Common myeloid progenitor, CD34-positive (primary cell): ENCODE results near the gene FRMPD1.

ENCODE experiments used
- CTCF ChIA-PET: fragments of 350-600 bp; sonication (Branson Sonifier 250); formaldehyde crosslinking; loops from one replicate; lab custom pipeline; 2021; ENCODE audit warnings: antibody characterized with exemption; lab: Charles Lee
- POLR2A ChIA-PET: fragments of 350-600 bp; sonication (Branson Sonifier 250); formaldehyde crosslinking; loops from one replicate; lab custom pipeline; 2021; ENCODE audit warnings: antibody characterized with exemption; lab: Charles Lee
- DNase-seq, 3 donors: peaks; one replicate each; pipeline versions ENCODE4 v3.0.0 to v3.0.0-alpha.2; 2013
- H3K27ac ChIP-seq, 2 experiments: 1 replicate in 1 of 2; 2 replicates in 1 of 2; pipeline ENCODE4 v1.7.0; 2013; ENCODE audit warnings: inconsistent platforms in 2 of 2, low read length in 2 of 2, mild to moderate bottlenecking in 2 of 2, low read depth in 1 of 2, moderate library complexity in 1 of 2; ENCODE audit not compliant: severe bottlenecking in 2 of 2, insufficient read depth in 1 of 2, poor library complexity in 1 of 2
- H3K27me3 ChIP-seq, 5 experiments: replicated peaks in 2 of 5; 1 replicate in 3 of 5; 2 replicates in 2 of 5; pipeline versions ENCODE4 v1.6.1 to v1.7.0; 2013; ENCODE audit warnings: low read length in 4 of 5, mild to moderate bottlenecking in 2 of 5, moderate library complexity in 2 of 5, inconsistent platforms in 1 of 5; ENCODE audit not compliant: insufficient read depth in 5 of 5, control insufficient read depth in 4 of 5
- H3K36me3 ChIP-seq, 4 experiments: 1 replicate in 2 of 4; 2 replicates in 2 of 4; pipeline versions ENCODE4 v1.6.1 to v1.7.0; 2013; ENCODE audit warnings: low read length in 3 of 4, control low read depth in 1 of 4, mild to moderate bottlenecking in 1 of 4; ENCODE audit not compliant: control insufficient read depth in 4 of 4, insufficient read depth in 4 of 4
- H3K4me1 ChIP-seq, 4 experiments: 1 replicate in 3 of 4; 2 replicates in 1 of 4; pipeline versions ENCODE4 v1.6.1 to v1.7.1; 2013; ENCODE audit warnings: low read length in 3 of 4, mild to moderate bottlenecking in 3 of 4, control low read depth in 1 of 4, inconsistent platforms in 1 of 4, moderate library complexity in 1 of 4; ENCODE audit not compliant: control insufficient read depth in 4 of 4, insufficient read depth in 4 of 4; ENCODE audit errors: control extremely low read depth in 1 of 4
- H3K4me3 ChIP-seq, 7 experiments: 1 replicate in 4 of 7; 2 replicates in 3 of 7; pipeline versions ENCODE4 v1.5.1 to v1.7.0; 2013; ENCODE audit warnings: mild to moderate bottlenecking in 7 of 7, low read length in 6 of 7, moderate library complexity in 6 of 7, inconsistent platforms in 2 of 7, low read depth in 2 of 7, control low read depth in 1 of 7; ENCODE audit not compliant: insufficient read depth in 4 of 7, control insufficient read depth in 1 of 7; ENCODE audit errors: extremely low read depth in 1 of 7
- H3K9me3 ChIP-seq, 5 experiments: 1 replicate in 4 of 5; 2 replicates in 1 of 5; pipeline versions ENCODE4 v1.6.1 to v1.7.1; 2013; ENCODE audit warnings: low read length in 4 of 5, mild to moderate bottlenecking in 2 of 5, inconsistent platforms in 1 of 5, low read depth in 1 of 5, moderate library complexity in 1 of 5; ENCODE audit not compliant: control insufficient read depth in 4 of 5, insufficient read depth in 2 of 5; ENCODE audit errors: control extremely low read depth in 1 of 5
- WGBS: methylation state at CpG from one replicate; pipeline ENCODE4 v1.1.5; 2013; ENCODE audit not compliant: insufficient coverage; 5-methylcytosine and 5-hydroxymethylcytosine counted together

Gene FRMPD1

DNA sequence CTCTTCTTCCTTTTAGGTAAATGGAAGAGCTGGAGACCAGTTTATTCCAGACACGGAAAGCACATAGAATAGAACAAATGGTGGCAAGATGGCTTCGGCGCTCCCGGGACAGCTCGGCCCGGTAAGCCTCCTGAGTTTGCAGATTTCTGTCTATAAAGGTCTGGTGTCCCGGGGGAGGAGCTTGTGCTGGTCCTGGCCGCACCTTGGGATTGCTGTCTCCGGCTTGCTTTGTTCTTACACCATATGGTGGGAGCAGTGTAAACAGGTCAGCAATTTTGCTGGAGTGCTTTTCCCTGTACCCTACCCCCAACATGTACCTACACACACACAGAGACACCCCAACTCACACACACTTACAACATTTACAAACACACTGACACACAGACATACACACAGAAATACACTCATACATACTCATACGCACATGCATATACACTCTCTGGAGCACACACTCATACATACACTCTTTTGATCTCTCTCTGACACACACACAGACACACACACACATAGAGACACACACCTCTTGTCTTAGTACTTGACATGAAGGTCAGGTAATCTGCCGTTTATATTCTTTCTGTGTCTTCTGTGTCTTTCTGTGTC lies 42.0 kb downstream of the FRMPD1 start:
- ChIA-PET CTCF (no interaction called here), POLR2A (no interaction called here)
- Histone ChIP-seq H3K4me1 (peaks cover 3 to 29% (median 16%) of the 10 kb centered on the region in 4 experiments), H3K4me3 (peak overlapping the region in 1 of 7 experiments; percentile 17), H3K27ac (no peak overlapping the region), H3K9me3 (peaks cover 0 to 5% (median 0%) of the 10 kb centered on the region in 5 experiments), H3K27me3 (no peaks in the 10 kb centered on the region), H3K36me3 (no peaks in the 10 kb centered on the region)
- DNase-seq = no peak
- 89% methylated on average over 8 of the region's 11 CpGs for WGBS

DNA sequence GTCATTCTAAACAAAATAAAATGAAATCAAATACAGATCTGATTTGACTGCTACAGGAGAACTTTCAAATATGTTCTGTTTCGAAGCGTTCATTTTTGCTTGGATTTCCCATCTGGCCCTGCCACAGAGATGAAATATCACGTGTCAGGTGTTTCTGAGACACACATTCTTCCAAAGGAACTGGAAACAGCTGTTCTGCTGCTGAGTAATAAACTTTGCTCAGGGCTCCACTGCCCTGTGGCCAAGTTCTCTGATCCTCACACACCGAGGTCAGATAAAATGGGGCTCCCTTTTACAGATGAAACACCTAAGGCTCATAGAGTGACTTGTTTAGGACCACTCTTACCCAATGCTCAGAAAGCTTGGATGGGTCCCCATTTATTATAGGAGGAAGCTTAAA lies 42.5 kb downstream of the FRMPD1 start:
- peaks cover 0 to 5% (median 0%) of the 10 kb centered on the region in 5 experiments for H3K9me3 ChIP-seq
- peak overlapping the region in 1 of 7 experiments; percentile 17 for H3K4me3 ChIP-seq
- CTCF ChIA-PET = no interaction called here
- H3K27me3 ChIP-seq = no peaks in the 10 kb centered on the region
- POLR2A ChIA-PET = no interaction called here
- WGBS = 0% methylated on average over 4 of the region's 4 CpGs
- peaks cover 3 to 29% (median 16%) of the 10 kb centered on the region in 4 experiments for H3K4me1 ChIP-seq
- no peaks in the 10 kb centered on the region for H3K36me3 ChIP-seq
- H3K27ac ChIP-seq = no peak overlapping the region
- peak; percentile 20 to 82 (median 70) for DNase-seq

- CTCF ChIA-PET = no interaction called here
- POLR2A ChIA-PET = no interaction called here
- 97% methylated on average over 5 of the region's 5 CpGs for WGBS
- Histone ChIP-seq H3K4me3 (no peak overlapping the region), H3K9me3 (peaks cover 0 to 5% (median 0%) of the 10 kb centered on the region in 5 experiments), H3K27ac (no peak overlapping the region), H3K36me3 (no peaks in the 10 kb centered on the region), H3K27me3 (no peaks in the 10 kb centered on the region), H3K4me1 (peaks cover 3 to 29% (median 16%) of the 10 kb centered on the region in 4 experiments)
- DNase-seq = no peak
These were observed 43.6 kb downstream of the FRMPD1 start for GRCh38 chr9:37694355-37694754.

- peaks cover 0 to 5% (median 0%) of the 10 kb centered on the region in 5 experiments for H3K9me3 ChIP-seq
- DNase-seq = no peak
- WGBS = no CpG with 5 or more reads among the region's 1 CpG
- H3K4me1 ChIP-seq = peaks cover 3 to 21% (median 11%) of the 10 kb centered on the region in 4 experiments
- H3K4me3 ChIP-seq = no peak overlapping the region
- ChIA-PET CTCF (no interaction called here), POLR2A (no interaction called here)
- no peaks in the 10 kb centered on the region for H3K27me3 ChIP-seq
- no peaks in the 10 kb centered on the region for H3K36me3 ChIP-seq
- H3K27ac ChIP-seq = no peak overlapping the region
These were observed 45.8 kb downstream of the FRMPD1 start for GRCh38 chr9:37696528-37696927.

- ChIA-PET CTCF (no interaction called here), POLR2A (no interaction called here)
- peaks cover 0 to 2% (median 0%) of the 10 kb centered on the region in 5 experiments for H3K9me3 ChIP-seq
- no peak for DNase-seq
- H3K27ac ChIP-seq = no peak overlapping the region
- H3K4me3 ChIP-seq = no peak overlapping the region
- no peaks in the 10 kb centered on the region for H3K36me3 ChIP-seq
- no peaks in the 10 kb centered on the region for H3K27me3 ChIP-seq
- whole genome bisulfite sequencing = 100% methylated on average over 2 of the region's 3 CpGs
- no peaks in the 10 kb centered on the region for H3K4me1 ChIP-seq
These were observed 49.4 kb downstream of the FRMPD1 start for GRCh38 chr9:37700131-37700530.

- WGBS = 96% methylated on average over 3 of the region's 3 CpGs
- Histone ChIP-seq H3K27ac (no peak overlapping the region), H3K36me3 (no peaks in the 10 kb centered on the region), H3K27me3 (no peaks in the 10 kb centered on the region), H3K9me3 (no peaks in the 10 kb centered on the region), H3K4me3 (no peak overlapping the region), H3K4me1 (peaks cover 0 to under 1% (median 0%) of the 10 kb centered on the region in 4 experiments)
- ChIA-PET CTCF (no interaction called here), POLR2A (no interaction called here)
- no peak for DNase-seq
These were observed 50.1 kb downstream of the FRMPD1 start for GRCh38 chr9:37700900-37701299.

DNA sequence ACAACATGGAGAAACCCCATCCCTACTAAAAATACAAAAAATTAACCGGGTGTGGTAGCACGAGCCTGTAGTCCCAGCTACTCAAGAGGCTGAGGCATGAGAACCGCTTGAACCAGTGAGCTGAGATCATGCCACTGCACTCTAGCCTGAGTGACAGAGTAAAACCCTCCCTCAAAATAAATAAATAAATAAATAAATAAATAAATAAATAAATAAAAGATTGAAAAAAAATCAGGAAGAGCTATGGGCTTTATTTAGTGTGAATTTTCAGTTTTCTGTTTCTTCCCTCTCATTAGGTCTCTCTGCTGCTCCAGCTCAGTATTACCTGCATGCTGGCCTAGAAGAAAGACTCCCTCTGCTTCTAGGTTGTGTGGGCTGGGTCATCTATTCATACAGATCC lies 55.0 kb downstream of the FRMPD1 start:
- ChIA-PET CTCF (interaction anchor here (0.7 kb wide), 1 partner anchor 39 kb away, joined by 3 read pairs; no protein-coding TSS in a partner anchor), POLR2A (no interaction called here)
- WGBS = 92% methylated on average over 2 of the region's 3 CpGs
- H3K4me3 ChIP-seq = no peak overlapping the region
- no peaks in the 10 kb centered on the region for H3K9me3 ChIP-seq
- H3K4me1 ChIP-seq = peaks cover 0 to 14% (median 0%) of the 10 kb centered on the region in 4 experiments
- DNase-seq = no peak
- no peaks in the 10 kb centered on the region for H3K36me3 ChIP-seq
- no peaks in the 10 kb centered on the region for H3K27me3 ChIP-seq
- H3K27ac ChIP-seq = no peak overlapping the region
